ENCODE results near the gene DOK6.
"Not testable (repeated sequence)": the region's sequence is repeated elsewhere in the genome, so short reads cannot be mapped to it uniquely, and the experiment has no call there.

Gene DOK6

DNA sequence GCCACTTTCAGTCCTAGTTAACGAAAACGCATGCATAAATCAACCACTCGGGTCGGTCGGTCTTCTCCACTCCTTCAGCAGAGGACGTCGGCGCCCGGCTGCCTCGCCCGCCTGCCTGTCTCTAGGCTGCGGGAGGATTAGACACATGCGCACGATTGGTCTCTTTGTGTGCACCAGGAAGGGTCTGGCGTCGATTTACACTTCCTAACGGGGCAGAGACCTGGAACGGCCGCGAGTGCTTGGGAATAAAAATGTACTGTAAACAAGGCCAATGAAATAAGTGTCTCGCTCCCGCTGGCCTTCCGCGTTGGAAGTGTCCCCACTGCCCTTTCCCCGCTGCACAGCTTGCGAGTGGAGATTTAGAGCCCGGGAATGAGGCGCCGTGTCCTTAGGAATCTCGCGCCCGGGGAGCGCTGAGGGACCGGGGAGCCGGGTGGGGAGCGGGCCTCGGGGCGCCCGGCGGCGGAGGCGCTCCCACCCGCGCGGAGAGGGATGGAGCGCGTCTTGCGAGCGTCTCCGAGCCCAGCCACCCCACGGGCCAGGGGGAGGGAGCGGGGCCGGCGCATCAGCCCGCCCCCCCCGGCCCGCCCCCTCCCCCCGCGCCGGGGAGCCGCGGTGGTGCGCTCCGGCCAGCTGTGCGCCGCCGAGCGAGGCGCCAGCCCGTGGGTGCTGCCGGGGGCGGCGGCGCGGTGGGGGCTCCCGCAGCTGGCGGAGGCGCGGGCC, at the start of gene DOK6:
Gene DOK6, plus strand, starts transcription at position 636 of the 723 bp plus-strand sequence.
- peak; percentile 49 to 50 for DNase-seq (ENCODE audit: low read depth in 2 of 2)

- DNase-seq (ENCODE audit: low read depth in 2 of 2): no peak
Measured at GRCh38 chr18:69353023-69353422, 47.7 kb upstream of the DOK6 start.

DNA sequence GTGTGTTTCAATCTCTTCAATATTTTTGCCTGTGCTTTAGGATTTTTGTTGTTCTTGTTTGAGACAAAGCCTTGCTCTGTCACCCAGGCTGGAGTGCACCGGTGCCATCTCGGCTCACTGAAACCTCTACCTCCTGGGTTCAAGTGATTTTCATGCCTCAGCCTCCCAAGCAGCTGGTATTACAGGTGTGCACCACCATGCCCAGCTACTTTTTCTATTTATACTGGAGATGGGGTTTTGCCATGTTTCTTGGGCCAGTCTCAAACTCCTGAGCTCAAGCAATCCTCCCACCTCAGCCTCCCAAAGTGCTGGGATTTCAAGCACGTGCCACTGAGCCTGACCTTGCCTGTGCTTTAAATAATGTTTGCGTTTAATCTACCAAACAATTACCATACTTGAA, 43.1 kb upstream of the DOK6 start:
- DNase-seq (ENCODE audit: low read depth in 2 of 2): no peak

DNA sequence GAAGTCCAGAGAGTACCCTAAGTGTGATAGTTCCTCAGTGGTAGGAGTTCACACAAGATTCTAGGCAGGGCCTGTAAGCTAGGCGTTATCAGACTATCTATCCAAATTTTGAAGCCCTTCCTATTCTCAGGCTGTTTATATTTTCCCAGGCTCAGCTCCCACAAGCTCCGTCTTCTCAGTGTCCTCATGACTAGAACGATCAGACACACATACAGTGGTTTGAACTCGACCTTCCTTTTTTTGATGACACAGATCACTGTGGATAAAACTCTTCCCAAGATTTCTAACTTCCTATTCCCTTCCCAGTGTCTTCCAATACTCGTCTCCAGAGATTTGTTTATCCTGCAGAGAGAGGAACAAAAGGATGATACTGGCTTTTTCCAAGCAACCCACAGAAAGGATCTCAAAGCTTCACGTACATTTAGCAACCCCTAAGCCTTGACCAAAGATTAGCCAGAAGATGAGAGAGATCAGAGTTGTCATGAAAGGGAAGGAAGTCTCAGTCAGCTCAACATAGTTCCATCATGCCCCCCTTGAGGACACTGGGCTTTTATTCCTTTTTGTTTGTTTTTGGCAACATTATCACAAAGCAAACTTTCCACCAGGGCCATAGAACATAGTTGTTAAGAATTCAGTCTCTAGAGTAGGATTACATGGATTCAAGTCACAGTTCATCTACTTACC, 42.3 kb upstream of the DOK6 start:
- no peak for DNase-seq (ENCODE audit: low read depth in 2 of 2)

GRCh38 chr18:69359768-69360167, 40.9 kb upstream of the DOK6 start:
- DNase-seq (ENCODE audit: low read depth in 2 of 2): not testable (repeated sequence)

GRCh38 chr18:69364930-69365329, 35.8 kb upstream of the DOK6 start:
- DNase-seq (ENCODE audit: low read depth in 2 of 2): no peak

GRCh38 chr18:69365658-69366057, 35.0 kb upstream of the DOK6 start:
- no peak for DNase-seq (ENCODE audit: low read depth in 2 of 2)

- no peak for DNase-seq (ENCODE audit: low read depth in 2 of 2)
Measured at GRCh38 chr18:69367104-69367503, 33.6 kb upstream of the DOK6 start.

- DNase-seq (ENCODE audit: low read depth in 2 of 2): no peak
Measured at GRCh38 chr18:69371729-69372128, 29.0 kb upstream of the DOK6 start.

- DNase-seq (ENCODE audit: low read depth in 2 of 2): no peak
Measured at GRCh38 chr18:69380324-69380723, 20.4 kb upstream of the DOK6 start.

GRCh38 chr18:69383186-69383585, 17.5 kb upstream of the DOK6 start:
- DNase-seq (ENCODE audit: low read depth in 2 of 2): no peak

DNA sequence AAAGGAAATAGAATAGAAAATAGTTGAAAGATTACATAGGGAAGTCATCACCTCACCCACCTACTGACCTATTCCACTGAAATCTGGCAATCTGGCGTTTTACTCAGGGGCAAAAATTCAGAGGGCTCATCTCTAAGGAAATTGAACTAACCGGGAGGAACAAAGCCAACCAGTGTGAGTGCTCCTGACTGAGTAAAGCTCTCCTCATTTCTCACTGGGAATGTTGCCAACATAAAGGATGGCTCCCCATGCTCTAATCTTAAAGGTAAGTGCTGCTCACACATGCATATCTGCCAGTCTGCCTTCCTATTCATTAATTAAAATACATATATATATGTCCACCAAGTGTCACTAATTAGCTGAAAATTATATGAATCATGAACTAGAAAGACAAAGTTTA, 13.5 kb upstream of the DOK6 start:
- no peak for DNase-seq (ENCODE audit: low read depth in 2 of 2)

DNA sequence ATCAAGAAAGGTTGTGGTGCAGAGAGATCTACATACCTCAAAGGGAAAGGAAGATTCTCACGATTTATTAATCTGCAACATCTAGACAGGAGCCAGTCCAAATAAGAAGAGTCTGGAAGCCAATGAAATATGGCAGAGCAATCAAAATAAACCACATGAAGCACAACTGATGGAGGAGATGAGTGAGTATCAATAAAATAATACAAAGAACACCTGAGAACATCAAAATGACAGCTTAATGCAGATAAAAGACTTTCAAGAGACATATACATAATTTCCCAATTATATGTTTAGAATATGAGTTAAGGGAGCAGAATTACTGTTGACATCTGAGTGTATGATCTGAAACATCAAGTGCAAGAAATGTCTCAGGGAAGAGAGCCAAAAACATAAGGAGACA, 12.5 kb upstream of the DOK6 start:
- no peak for DNase-seq (ENCODE audit: low read depth in 2 of 2)

GRCh38 chr18:69397096-69397495, 3.6 kb upstream of the DOK6 start:
- no peak for DNase-seq (ENCODE audit: low read depth in 2 of 2)

GRCh38 chr18:69399253-69399652, 1.4 kb upstream of the DOK6 start:
- no peak for DNase-seq (ENCODE audit: low read depth in 2 of 2)

GRCh38 chr18:69400976-69401225, 213 bp downstream of the DOK6 start:
- DNase-seq (ENCODE audit: low read depth in 2 of 2): no peak

DNA sequence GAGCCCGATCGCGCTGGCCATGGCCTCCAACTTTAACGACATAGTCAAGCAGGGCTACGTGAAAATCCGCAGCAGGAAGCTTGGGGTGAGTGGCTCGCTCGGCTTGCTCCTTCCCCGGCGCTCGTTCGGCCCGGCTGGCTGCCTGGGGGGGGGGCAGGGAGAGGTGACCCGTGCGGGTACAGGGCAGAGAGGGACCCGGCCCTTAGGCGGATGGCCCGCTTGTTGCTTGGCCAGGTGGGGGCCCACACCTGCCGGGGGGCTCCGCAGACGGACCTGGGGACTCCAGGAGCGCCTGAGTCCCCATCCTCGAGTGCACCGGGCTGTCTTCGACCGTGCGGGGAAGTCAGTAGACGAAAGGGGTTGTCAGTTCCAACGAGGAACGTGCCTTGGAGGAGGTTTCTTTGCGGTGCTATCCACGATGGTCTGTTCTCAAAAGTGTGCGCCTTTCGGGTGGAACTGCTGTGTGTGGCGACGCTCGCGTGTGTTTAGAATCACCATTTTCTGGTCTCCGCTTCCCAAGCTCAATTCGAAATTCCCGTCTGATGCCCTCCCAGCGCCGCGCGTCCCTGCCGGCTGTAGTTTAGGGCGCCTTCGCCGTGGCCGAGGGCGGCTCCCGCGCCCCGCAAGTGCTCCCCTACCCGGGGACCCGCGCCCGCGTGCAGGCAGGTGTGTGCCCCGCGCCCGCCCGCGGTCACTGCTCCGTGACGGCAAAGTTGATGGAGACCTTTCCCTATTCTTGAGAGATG, 711 bp downstream of the DOK6 start:
- no peak for DNase-seq (ENCODE audit: low read depth in 2 of 2)

GRCh38 chr18:69401972-69402532, 1.4 kb downstream of the DOK6 start:
- no peak for DNase-seq (ENCODE audit: low read depth in 2 of 2)

- DNase-seq (ENCODE audit: low read depth in 2 of 2): no peak
Measured at GRCh38 chr18:69402533-69402989, 1.9 kb downstream of the DOK6 start.

DNA sequence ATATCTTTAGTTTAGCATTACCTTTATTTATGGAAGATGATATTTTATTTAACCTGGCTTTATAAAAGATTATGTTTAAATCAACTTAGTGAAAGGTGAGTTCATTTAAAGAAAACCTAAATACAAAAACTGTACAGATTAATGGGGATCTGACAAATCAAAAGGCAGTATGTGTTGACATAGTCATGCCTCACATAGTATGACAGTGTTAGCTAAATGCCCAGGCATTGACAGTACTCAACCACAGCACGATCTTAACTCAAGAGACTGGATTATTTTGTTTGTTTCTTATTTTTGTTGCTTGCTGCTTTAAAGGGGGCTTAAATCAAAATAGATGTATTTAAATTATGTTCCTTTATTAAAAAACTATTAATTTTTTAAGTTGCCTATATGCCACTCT, 7.8 kb downstream of the DOK6 start:
- no peak for DNase-seq (ENCODE audit: low read depth in 2 of 2)

DNA sequence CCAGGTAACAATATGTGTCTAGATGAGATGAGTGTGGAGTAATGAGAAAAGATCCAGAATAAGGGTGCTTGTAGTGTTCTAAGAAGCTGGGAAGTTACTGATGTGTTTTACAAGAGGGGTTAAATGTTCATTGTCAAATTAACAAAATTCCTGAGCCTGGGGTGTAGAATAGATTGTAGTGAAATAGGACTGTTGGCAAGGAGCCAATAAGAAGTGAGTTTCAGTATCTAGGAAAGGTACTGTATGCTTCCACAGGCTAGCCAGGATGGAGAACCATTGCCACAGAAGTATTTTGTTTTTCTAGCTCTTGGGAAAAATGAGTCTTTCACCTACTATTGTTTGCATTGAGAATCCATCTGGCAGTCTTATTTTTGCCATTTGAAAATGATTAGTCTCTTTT, 10.5 kb downstream of the DOK6 start:
- DNase-seq (ENCODE audit: low read depth in 2 of 2): no peak

- DNase-seq (ENCODE audit: low read depth in 2 of 2): no peak
Measured at GRCh38 chr18:69414184-69414583, 13.5 kb downstream of the DOK6 start.

DNA sequence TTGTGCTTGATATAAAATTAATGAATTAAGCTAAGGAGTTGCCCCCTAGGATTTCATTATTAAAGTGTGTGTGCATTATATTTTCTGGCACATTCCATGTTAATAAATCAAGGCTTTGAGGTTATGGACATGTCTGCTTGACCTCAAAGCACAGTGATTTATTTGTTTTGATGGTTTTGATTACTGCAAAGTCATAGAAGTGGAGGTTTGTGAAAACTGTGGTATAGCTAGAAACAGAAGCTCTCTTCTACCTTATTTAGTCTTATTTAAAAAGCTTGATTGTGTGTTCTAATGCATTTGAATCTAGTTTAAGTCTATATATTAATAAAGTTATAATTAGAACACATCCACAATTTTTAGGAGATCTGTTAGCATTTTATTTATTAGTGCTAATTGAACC, 32.2 kb downstream of the DOK6 start:
- DNase-seq (ENCODE audit: low read depth in 2 of 2): peak in 1 of 2 experiments; percentile 7

Data from fibroblast of skin of left biceps (primary cell).